A549 (cell line): ENCODE results near the gene CACNA1G. TPM values are rescaled to one million over a fixed set of nuclear protein-coding genes. Genes with fewer than 3 reads are reported as not detected.

Experiments
- ATAC-seq, 2 experiments: fragments of 200-7000 bp in 1 of 2; fragments of >200 bp in 1 of 2; cut with Nextera tagmentation in 1 of 2; cut with Tn5 transposase in 1 of 2; 3 replicates each; pipeline versions ENCODE4 v1.8.0 to v1.9.1; 2018 to 2020; ENCODE audit warnings: mild to moderate bottlenecking in 1 of 2, moderate library complexity in 1 of 2
- CTCF ChIA-PET: fragments of 300-600 bp; sonication (Branson Sonifier 250); formaldehyde crosslinking; extraction: SDS; loops from one replicate; lab custom pipeline; 2021; ENCODE audit warnings: antibody characterized with exemption, inconsistent platforms; lab: Yijun Ruan, JAX
- POLR2A ChIA-PET: fragments of 350-600 bp; formaldehyde crosslinking; extraction: SDS; loops from one replicate; lab custom pipeline; 2021; ENCODE audit warnings: antibody characterized with exemption, inconsistent platforms; lab: Yijun Ruan, JAX
- DNase-seq, 2 experiments: peaks; one replicate each; pipeline versions ENCODE4 v3.0.0 to v3.0.0-alpha.2; 2011 to 2016; ENCODE audit warnings: low read depth in 1 of 2, low spot score in 1 of 2
- FAIRE-seq: peaks from 2 replicates; lab custom pipeline; 2011; peaks lifted over from hg19 to GRCh38; lab: Jason Lieb, UNC
- H3K27ac ChIP-seq, 2 experiments: fragments of >200 bp; sonication (Bioruptor Twin); formaldehyde crosslinking; 3 replicates each; pipeline ENCODE4 v1.5.1; 2016 to 2017
- H3K4me1 ChIP-seq: fragments of >200 bp; sonication (Bioruptor Twin); formaldehyde crosslinking; 3 replicates; pipeline ENCODE4 v1.6.1; 2016
- H3K4me2 ChIP-seq: fragments of >200 bp; sonication (Bioruptor Twin); formaldehyde crosslinking; 3 replicates; pipeline ENCODE4 v1.6.1; 2016
- H3K4me3 ChIP-seq: fragments of >200 bp; sonication (Bioruptor Twin); formaldehyde crosslinking; 3 replicates; pipeline ENCODE4 v1.5.1; 2016
- H3K9me3 ChIP-seq: fragments of >200 bp; sonication (Bioruptor Twin); formaldehyde crosslinking; 3 replicates; pipeline ENCODE4 v1.6.1; 2016
- ATOH8 ChIP-seq: fragments of 250-450 bp; sonication (Bioruptor Pico); IDR thresholded peaks from 2 replicates; pipeline ENCODE4 v1.5.0; 2020; ENCODE audit warnings: low read depth, mild to moderate bottlenecking, moderate library complexity
- BCL3 ChIP-seq: fragments of >200 bp; sonication (Bioruptor Twin); formaldehyde crosslinking; IDR thresholded peaks from 3 replicates; pipeline ENCODE4 v1.6.1; 2016
- CBX2 ChIP-seq: fragments of 200-600 bp; sonication (generic); IDR thresholded peaks from 2 replicates; pipeline ENCODE4 v1.6.1; 2016; ENCODE audit warnings: low read depth, mild to moderate bottlenecking, borderline replicate concordance
- CBX8 ChIP-seq: fragments of 200-600 bp; sonication (generic); IDR thresholded peaks from 2 replicates; pipeline ENCODE4 v1.6.1; 2016
- CEBPB ChIP-seq, 2 experiments: fragments of >200 bp in 1 of 2; sonication (Bioruptor Twin) in 1 of 2; formaldehyde crosslinking in 1 of 2; IDR thresholded peaks; 2 replicates each; pipeline ENCODE4 v1.6.1; 2012 to 2016
- CHD2 ChIP-seq: fragments of 150-350 bp; IDR thresholded peaks from 2 replicates; pipeline ENCODE4 v1.6.1; 2014; ENCODE audit warnings: low read length; ENCODE audit not compliant: partially characterized antibody
- E2F6 ChIP-seq: IDR thresholded peaks from 2 replicates; pipeline ENCODE4 v1.6.1; 2012; ENCODE audit warnings: low read depth, borderline replicate concordance
- EHF ChIP-seq: fragments of 250-450 bp; sonication (Bioruptor Pico); IDR thresholded peaks from 2 replicates; pipeline ENCODE4 v1.5.0; 2020; ENCODE audit warnings: mild to moderate bottlenecking
- ELK1 ChIP-seq: fragments of 150-350 bp; IDR thresholded peaks from 2 replicates; pipeline ENCODE4 v1.6.1; 2014; ENCODE audit warnings: low read depth, mild to moderate bottlenecking, low read length
- ESRRA ChIP-seq: fragments of 150-350 bp; IDR thresholded peaks from 2 replicates; pipeline ENCODE4 v1.6.1; 2014; ENCODE audit warnings: mild to moderate bottlenecking, low read length, borderline replicate concordance
- FOSB ChIP-seq: fragments of 250-450 bp; sonication (Bioruptor Pico); IDR thresholded peaks from 2 replicates; pipeline ENCODE4 v1.5.0; 2020; ENCODE audit warnings: mild to moderate bottlenecking, moderate library complexity
- HDAC2 ChIP-seq: fragments of 200-600 bp; sonication (generic); IDR thresholded peaks from 2 replicates; pipeline ENCODE4 v1.6.1; 2016
- HES2 ChIP-seq: fragments of >200 bp; sonication (Bioruptor Twin); formaldehyde crosslinking; IDR thresholded peaks from 2 replicates; pipeline ENCODE4 v1.6.1; 2016
- HEYL ChIP-seq: fragments of 250-450 bp; sonication (Bioruptor Pico); IDR thresholded peaks from 2 replicates; pipeline ENCODE4 v1.8.0; 2021; ENCODE audit warnings: mild to moderate bottlenecking, moderate library complexity
- HOXA7 ChIP-seq: fragments of 250-450 bp; sonication (Bioruptor Pico); IDR thresholded peaks from 2 replicates; pipeline ENCODE4 v1.5.0; 2020; ENCODE audit warnings: mild to moderate bottlenecking, moderate library complexity
- HOXB13 ChIP-seq: fragments of 250-450 bp; sonication (Bioruptor Pico); IDR thresholded peaks from 2 replicates; pipeline ENCODE4 v1.5.0; 2020; ENCODE audit warnings: low read depth, mild to moderate bottlenecking, moderate library complexity
- HOXB5 ChIP-seq: fragments of 250-450 bp; sonication (Bioruptor Pico); IDR thresholded peaks from 2 replicates; pipeline ENCODE4 v1.5.0; 2020; ENCODE audit warnings: mild to moderate bottlenecking, moderate library complexity
- JUN ChIP-seq, 2 experiments: fragments of >200 bp; sonication (Bioruptor Twin); formaldehyde crosslinking; IDR thresholded peaks; 2 replicates in 1 of 2; 3 replicates in 1 of 2; pipeline ENCODE4 v1.6.1; 2016 to 2017
- JUNB ChIP-seq: fragments of >200 bp; sonication (Bioruptor Twin); formaldehyde crosslinking; IDR thresholded peaks from 2 replicates; pipeline ENCODE4 v1.6.1; 2016
- KDM1A ChIP-seq: fragments of 200-600 bp; sonication (generic); IDR thresholded peaks from 2 replicates; pipeline ENCODE4 v1.6.1; 2016; ENCODE audit warnings: low read depth, mild to moderate bottlenecking
- KDM5A ChIP-seq: fragments of 200-600 bp; sonication (generic); IDR thresholded peaks from 2 replicates; pipeline ENCODE4 v1.6.1; 2016; ENCODE audit warnings: antibody characterized with exemption, mild to moderate bottlenecking
- MAX ChIP-seq: IDR thresholded peaks from 2 replicates; pipeline ENCODE4 v1.6.1; 2012
- MAZ ChIP-seq: fragments of 150-350 bp; IDR thresholded peaks from 2 replicates; pipeline ENCODE4 v1.6.1; 2014; ENCODE audit warnings: antibody characterized with exemption, low read depth, low read length, borderline replicate concordance
- NFE2L2 ChIP-seq: fragments of 150-350 bp; conservative IDR thresholded peaks from 2 replicates; pipeline ENCODE4 v1.6.1; 2014; ENCODE audit warnings: low read length
- NPAS2 ChIP-seq: fragments of 250-450 bp; sonication (Bioruptor Pico); IDR thresholded peaks from 2 replicates; pipeline ENCODE4 v1.8.0; 2022; ENCODE audit warnings: mild to moderate bottlenecking, moderate library complexity, borderline replicate concordance
- NR3C1 ChIP-seq: fragments of >200 bp; sonication (Bioruptor Twin); formaldehyde crosslinking; IDR thresholded peaks from 3 replicates; pipeline ENCODE4 v1.6.1; 2017
- POLR2A ChIP-seq: IDR thresholded peaks from 2 replicates; pipeline ENCODE4 v1.6.1; 2012; ENCODE audit warnings: mild to moderate bottlenecking, low read length
- RAD21 ChIP-seq, 2 experiments: fragments of >200 bp in 1 of 2; sonication (Bioruptor Twin) in 1 of 2; formaldehyde crosslinking in 1 of 2; IDR thresholded peaks in 1 of 2; conservative IDR thresholded peaks in 1 of 2; 2 replicates in 1 of 2; 3 replicates in 1 of 2; pipeline ENCODE4 v1.6.1; 2012 to 2018; ENCODE audit warnings: inconsistent platforms in 1 of 2
- RARB ChIP-seq: fragments of 250-450 bp; sonication (Bioruptor Pico); IDR thresholded peaks from 2 replicates; pipeline ENCODE4 v1.8.0; 2021; ENCODE audit warnings: mild to moderate bottlenecking, moderate library complexity
- RCOR1 ChIP-seq: fragments of 150-350 bp; IDR thresholded peaks from 2 replicates; pipeline ENCODE4 v1.6.1; 2014; ENCODE audit warnings: antibody characterized with exemption, low read length, low read depth
- RFX5 ChIP-seq: fragments of 450-650 bp; IDR thresholded peaks from 2 replicates; pipeline ENCODE4 v1.7.1; 2014; ENCODE audit warnings: antibody characterized with exemption, mild to moderate bottlenecking, moderate library complexity
- RNF2 ChIP-seq: fragments of 200-600 bp; sonication (generic); IDR thresholded peaks from 2 replicates; pipeline ENCODE4 v1.6.1; 2016; ENCODE audit warnings: low read depth, mild to moderate bottlenecking, antibody characterized with exemption, moderate library complexity, borderline replicate concordance
- SMC3 ChIP-seq: fragments of >200 bp; sonication (Bioruptor Twin); formaldehyde crosslinking; IDR thresholded peaks from 3 replicates; pipeline ENCODE4 v1.6.1; 2018; ENCODE audit warnings: inconsistent platforms
- SREBF2 ChIP-seq: fragments of 450-650 bp; IDR thresholded peaks from 2 replicates; pipeline ENCODE4 v1.6.1; 2014; ENCODE audit warnings: mild to moderate bottlenecking, moderate library complexity
- TP53 ChIP-seq: fragments of 250-450 bp; sonication (Bioruptor Pico); IDR thresholded peaks from 2 replicates; pipeline ENCODE4 v1.5.0; 2021; ENCODE audit warnings: mild to moderate bottlenecking, moderate library complexity
- USF2 ChIP-seq: fragments of 450-650 bp; IDR thresholded peaks from 2 replicates; pipeline ENCODE4 v1.6.1; 2014; ENCODE audit warnings: antibody characterized with exemption
- ZC3H11A ChIP-seq: fragments of 450-650 bp; IDR thresholded peaks from 2 replicates; pipeline ENCODE4 v1.6.1; 2014; ENCODE audit warnings: antibody characterized with exemption, mild to moderate bottlenecking
- ZFP36 ChIP-seq: fragments of 450-650 bp; IDR thresholded peaks from 2 replicates; pipeline ENCODE4 v1.6.1; 2014; ENCODE audit warnings: borderline replicate concordance; ENCODE audit not compliant: partially characterized antibody
- WGBS: methylation state at CpG from one replicate; pipeline ENCODE4 v1.1.6; 2017; ENCODE audit errors: missing lambda C conversion rate; 5-methylcytosine and 5-hydroxymethylcytosine counted together
- polyA plus RNA-seq, 4 experiments: library from polyadenylated mRNA; depleted of rRNA in 3 of 4; stranded (reverse); fragments of >200 nt; fragmentation: RNase III in 1 of 4; extraction: RNeasy Plus Mini Kit Qiagen cat#74134 plus additional on column Dnase treatment in 1 of 4; gene quantifications; 2 replicates in 3 of 4; 3 replicates in 1 of 4; pipeline ENCODE4 v1.2.3, GENCODE V29; 2011 to 2017

Gene CACNA1G
- polyA plus RNA-seq, 2 of the 4 experiments (the other 2 are of a cell fraction): 4.0 to 8.9 TPM

- Histone ChIP-seq H3K4me1 (peaks cover 79% of the 10 kb centered on the region), H3K27ac (peak overlapping the region; percentile 99 to 100), H3K4me3 (peak overlapping the region; percentile 92), H3K9me3 (no peaks in the 10 kb centered on the region), H3K4me2 (peak overlapping the region; percentile 92)
- CTCF ChIA-PET: interaction anchor here (0.6 to 48.0 kb wide), 11 partner anchors 8 to 217 kb away, joined by 3 to 2097 read pairs (median 5); partner anchors contain the start of gene ANKRD40
- 3% methylated on average over 28 of the region's 52 CpGs for WGBS
- DNase-seq (no peak), ATAC-seq (no peak), FAIRE-seq (no peak)
- POLR2A ChIA-PET: interaction anchor here (0.6 to 8.0 kb wide), 14 partner anchors 9 to 84 kb away, joined by 3 to 237 read pairs (median 4); partner anchors contain the start of gene CACNA1G
- TF ChIP-seq CBX8: no peak
- TF ChIP-seq HOXB5 (CRISPR knock-in tag): peak; percentile 22; the same call in 1 of the 2 replicates
- TF ChIP-seq MAZ: no peak
- no peak for TF ChIP-seq HES2
- no peak for TF ChIP-seq HOXA7 (CRISPR knock-in tag)
- TF ChIP-seq KDM5A: no peak
- TF ChIP-seq SREBF2: no peak
- TF ChIP-seq TP53 (CRISPR knock-in tag): no peak
- TF ChIP-seq SMC3: no peak; the same call in 1 of the 3 replicates
- TF ChIP-seq JUN (IDR thresholded peaks at IDR 0.05): peak in 1 of 2 experiments; percentile 95; a peak in 4 of 5 replicates
- TF ChIP-seq NR3C1: no peak
- TF ChIP-seq USF2: no peak
- no peak for TF ChIP-seq ZFP36
- no peak for TF ChIP-seq HEYL (CRISPR knock-in tag)
- TF ChIP-seq RARB (CRISPR knock-in tag): no peak
- TF ChIP-seq MAX: peak; percentile 27
- TF ChIP-seq NPAS2 (CRISPR knock-in tag): no peak
- 0 out of 5 replicates have a peak, but pooled peaks of 1 of the 2 experiments have one; percentile 6 for TF ChIP-seq RAD21 (conservative IDR thresholded peaks at IDR 0.05 in 1 of 2, IDR thresholded peaks at IDR 0.05 in 1 of 2)
- peak; percentile 86 to 96 for TF ChIP-seq CEBPB (IDR thresholded peaks at IDR 0.05)
- TF ChIP-seq KDM1A: 0 out of 2 replicates have a peak, but pooled peaks have one; percentile 16
- TF ChIP-seq ESRRA: no peak
- TF ChIP-seq RCOR1: no peak
- no peak for TF ChIP-seq RFX5
- TF ChIP-seq CHD2: no peak
- no peak for TF ChIP-seq RNF2
- no peak for TF ChIP-seq NFE2L2
- TF ChIP-seq FOSB: no peak
- TF ChIP-seq EHF (CRISPR knock-in tag): no peak; the same call in 1 of the 2 replicates
- no peak for TF ChIP-seq CBX2
- no peak; the same call in 1 of the 2 replicates for TF ChIP-seq POLR2A
- peak; percentile 25; the same call in 2 of the 3 replicates for TF ChIP-seq BCL3
- no peak for TF ChIP-seq ATOH8
- TF ChIP-seq ELK1: no peak
- no peak for TF ChIP-seq JUNB
- no peak for TF ChIP-seq HDAC2
- TF ChIP-seq ZC3H11A: no peak
- no peak for TF ChIP-seq HOXB13
- 0 out of 2 replicates have a peak, but pooled peaks have one; percentile 37 for TF ChIP-seq E2F6
These were observed 74.6 kb downstream of the CACNA1G start for GRCh38 chr17:50634915-50635731.
